IPS-15b (cell line): ENCODE results near the gene THADA.
"Not testable (repeated sequence)": the region's sequence is repeated elsewhere in the genome, so short reads cannot be mapped to it uniquely, and the experiment has no call there.

Experiments
- H3K27me3 ChIP-seq: one replicate; pipeline ENCODE4 v1.6.1; 2013; ENCODE audit warnings: low read length; ENCODE audit not compliant: control insufficient read depth, insufficient read depth
- H3K36me3 ChIP-seq: one replicate; pipeline ENCODE4 v1.6.1; 2013; ENCODE audit warnings: low read length; ENCODE audit not compliant: control insufficient read depth, insufficient read depth
- H3K4me1 ChIP-seq: one replicate; pipeline ENCODE4 v1.6.1; 2013; ENCODE audit warnings: mild to moderate bottlenecking, low read length; ENCODE audit not compliant: control insufficient read depth, insufficient read depth
- H3K4me3 ChIP-seq: one replicate; pipeline ENCODE4 v1.5.1; 2013; ENCODE audit warnings: low read depth, low read length
- H3K9ac ChIP-seq: one replicate; pipeline ENCODE4 v1.6.1; 2013; ENCODE audit warnings: low read depth, mild to moderate bottlenecking, low read length
- H3K9me3 ChIP-seq: one replicate; pipeline ENCODE4 v1.6.1; 2013; ENCODE audit warnings: mild to moderate bottlenecking, low read length; ENCODE audit not compliant: control insufficient read depth, insufficient read depth

THADA gene

DNA sequence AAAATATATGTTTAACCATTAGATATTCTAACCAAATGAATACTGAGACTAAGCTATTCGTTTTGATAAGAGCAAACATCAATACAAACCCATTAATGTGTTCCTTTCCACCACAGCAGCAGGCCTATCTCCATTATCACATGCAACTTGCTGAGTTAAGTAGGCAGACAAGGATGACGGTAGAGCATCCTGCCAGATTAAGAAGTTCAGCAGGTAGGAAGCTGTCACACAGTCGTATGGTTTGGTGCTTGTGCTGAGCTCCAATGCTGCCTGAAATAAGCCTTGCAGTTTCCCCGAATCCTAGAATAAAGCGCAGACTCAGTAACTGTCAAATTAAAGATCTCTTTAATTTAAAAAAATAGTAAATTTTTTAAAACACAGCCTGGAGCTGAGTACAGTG lies 39.6 kb downstream of the THADA start:
- Histone ChIP-seq H3K9ac (no peak overlapping the region), H3K4me1 (no peaks in the 10 kb centered on the region), H3K36me3 (peaks cover 4% of the 10 kb centered on the region), H3K4me3 (no peak overlapping the region), H3K27me3 (no peaks in the 10 kb centered on the region), H3K9me3 (no peaks in the 10 kb centered on the region)

- Histone ChIP-seq H3K4me1 (no peaks in the 10 kb centered on the region), H3K9me3 (peaks cover 8% of the 10 kb centered on the region), H3K9ac (no peak overlapping the region), H3K36me3 (peaks cover 9% of the 10 kb centered on the region), H3K4me3 (no peak overlapping the region), H3K27me3 (no peaks in the 10 kb centered on the region)
These were observed 42.4 kb downstream of the THADA start for GRCh38 chr2:43553341-43553855.

DNA sequence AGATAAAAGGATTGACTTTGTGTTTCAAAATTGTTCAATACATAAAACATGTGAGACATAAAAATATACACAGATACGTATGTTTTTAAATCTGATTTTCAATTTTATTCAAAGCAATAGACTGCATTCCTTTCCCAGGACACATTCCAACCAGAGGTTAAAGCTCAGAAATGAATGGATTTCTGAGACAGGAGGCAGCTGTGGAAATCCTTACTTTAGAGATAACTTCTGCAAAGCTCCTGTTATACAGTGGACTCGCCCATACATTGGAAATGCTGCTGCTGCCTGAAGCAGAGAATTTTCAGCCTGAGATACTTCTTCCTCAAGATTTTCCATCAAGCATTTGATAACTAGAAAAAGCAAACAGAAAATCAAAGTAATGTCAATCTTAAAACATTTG lies 43.8 kb downstream of the THADA start:
- peaks cover 9% of the 10 kb centered on the region for H3K36me3 ChIP-seq
- H3K4me1 ChIP-seq, result no peaks in the 10 kb centered on the region
- peaks cover 8% of the 10 kb centered on the region for H3K9me3 ChIP-seq
- H3K27me3 ChIP-seq, result no peaks in the 10 kb centered on the region
- H3K9ac ChIP-seq, result no peak overlapping the region
- H3K4me3 ChIP-seq, result no peak overlapping the region

- H3K4me1 ChIP-seq, H3K4me3 ChIP-seq, H3K36me3 ChIP-seq, H3K9ac ChIP-seq, H3K9me3 ChIP-seq, H3K27me3 ChIP-seq: not testable (repeated sequence)
These were observed 47.5 kb downstream of the THADA start for GRCh38 chr2:43548381-43548780.

DNA sequence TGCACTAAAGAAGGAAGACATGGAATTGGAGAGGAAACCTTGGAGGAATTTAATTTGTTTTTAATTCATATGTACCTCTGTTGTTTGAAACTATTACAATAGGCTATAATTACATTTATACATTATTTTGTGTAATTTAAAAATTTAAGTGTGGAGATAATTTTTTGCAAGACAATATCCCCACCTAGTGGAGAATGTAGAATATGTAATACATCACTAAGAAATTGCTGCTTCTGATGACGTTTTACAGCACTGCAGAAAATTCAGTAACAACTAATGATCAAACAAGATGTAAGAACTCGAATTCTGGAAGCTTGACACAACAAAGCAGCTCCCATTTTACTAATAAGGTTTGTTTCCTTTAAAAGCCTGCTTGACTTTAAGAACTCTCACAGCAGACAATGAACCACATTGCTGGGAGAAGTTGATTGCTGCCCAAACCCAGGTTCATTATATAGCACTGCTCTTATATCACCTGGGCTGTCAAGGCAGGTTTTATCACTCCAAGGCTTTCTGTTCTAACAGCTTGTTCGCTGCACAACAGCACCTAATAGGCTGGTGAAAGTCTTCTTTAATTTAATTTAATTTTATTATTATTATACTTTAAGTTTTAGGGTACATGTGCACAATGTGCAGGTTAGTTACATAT lies 53.4 kb downstream of the THADA start:
- no peaks in the 10 kb centered on the region for H3K4me1 ChIP-seq
- H3K36me3 ChIP-seq, result no peaks in the 10 kb centered on the region
- H3K9me3 ChIP-seq, result no peaks in the 10 kb centered on the region
- no peak overlapping the region for H3K9ac ChIP-seq
- no peak overlapping the region for H3K4me3 ChIP-seq
- no peaks in the 10 kb centered on the region for H3K27me3 ChIP-seq

DNA sequence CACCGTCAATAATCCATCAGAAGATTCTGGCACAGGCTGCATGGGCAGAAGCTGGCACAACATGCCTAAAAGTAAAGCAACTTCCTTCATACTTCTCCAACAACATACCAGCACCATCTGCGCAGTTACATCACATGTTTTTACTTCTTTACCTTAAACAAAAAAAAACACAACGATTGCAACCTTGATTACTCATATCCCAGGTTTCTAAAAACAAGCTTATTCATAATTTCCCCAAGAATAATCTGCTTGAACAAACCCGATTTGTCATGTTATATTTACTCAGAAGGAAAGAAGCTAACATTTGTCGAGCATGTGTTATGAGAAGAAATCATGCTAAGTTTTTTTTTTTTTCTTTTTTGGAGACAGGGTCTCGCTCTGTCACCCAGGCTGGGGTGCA lies 54.7 kb downstream of the THADA start:
- no peaks in the 10 kb centered on the region for H3K36me3 ChIP-seq
- H3K9me3 ChIP-seq, result no peaks in the 10 kb centered on the region
- no peaks in the 10 kb centered on the region for H3K27me3 ChIP-seq
- H3K4me1 ChIP-seq, result no peaks in the 10 kb centered on the region
- H3K9ac ChIP-seq, result no peak overlapping the region
- no peak overlapping the region for H3K4me3 ChIP-seq

DNA sequence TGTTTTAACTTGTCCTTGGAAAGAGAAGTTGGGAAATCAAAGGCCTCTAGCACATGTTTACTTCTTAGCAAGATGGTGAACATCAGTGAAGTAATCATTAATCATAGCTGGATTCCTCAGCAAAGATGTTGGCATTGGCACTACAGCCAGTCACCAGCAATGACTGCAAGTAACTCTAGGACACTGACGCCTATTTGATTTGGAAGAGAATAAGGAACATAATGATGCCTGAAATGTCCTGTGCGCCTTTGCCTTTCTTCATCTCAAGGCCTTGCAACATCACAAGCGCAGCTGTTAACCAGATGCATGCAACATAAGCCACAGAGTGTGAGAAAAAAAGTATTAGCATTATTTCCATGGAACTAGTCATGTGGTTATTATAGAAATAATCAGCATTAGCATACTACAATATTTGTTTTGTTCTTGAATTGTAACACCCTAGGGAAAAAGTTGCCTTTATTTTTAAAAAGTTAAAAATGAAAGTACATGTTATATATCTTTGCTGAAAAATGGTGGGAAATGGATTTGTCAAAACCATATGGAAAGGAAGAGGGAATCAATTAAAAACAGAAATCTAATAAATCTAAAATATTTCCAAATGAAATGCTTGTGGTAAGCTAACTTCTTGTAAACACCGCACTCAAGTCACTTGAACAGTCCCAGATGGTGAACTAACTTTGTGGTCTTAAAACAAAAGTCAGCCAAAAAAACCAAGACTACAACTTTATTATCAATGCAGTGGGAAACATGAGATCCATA lies 55.6 kb downstream of the THADA start:
- H3K9ac ChIP-seq, result no peak overlapping the region
- no peak overlapping the region for H3K4me3 ChIP-seq
- no peaks in the 10 kb centered on the region for H3K27me3 ChIP-seq
- no peaks in the 10 kb centered on the region for H3K4me1 ChIP-seq
- no peaks in the 10 kb centered on the region for H3K9me3 ChIP-seq
- H3K36me3 ChIP-seq, result no peaks in the 10 kb centered on the region

DNA sequence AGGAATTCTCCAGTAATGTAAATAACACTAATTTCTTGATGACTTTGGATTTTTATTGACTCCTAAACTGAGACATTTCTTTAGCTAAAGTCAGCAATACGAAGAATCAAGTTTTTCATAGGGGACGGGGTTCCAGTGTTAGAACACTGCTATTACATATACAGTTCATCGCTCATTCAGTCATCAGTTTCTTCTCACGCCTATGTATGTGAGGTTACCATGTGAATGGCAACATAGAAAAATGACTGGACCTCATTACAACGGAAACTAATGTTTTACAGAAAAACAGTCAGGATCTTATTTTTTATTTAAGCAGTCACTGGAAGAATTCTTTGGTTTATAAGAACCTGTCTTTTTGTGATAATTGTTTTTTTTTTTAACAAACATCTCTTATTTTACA lies 56.4 kb downstream of the THADA start:
- no peaks in the 10 kb centered on the region for H3K9me3 ChIP-seq
- H3K36me3 ChIP-seq, result no peaks in the 10 kb centered on the region
- no peaks in the 10 kb centered on the region for H3K27me3 ChIP-seq
- H3K4me1 ChIP-seq, result no peaks in the 10 kb centered on the region
- H3K9ac ChIP-seq, result no peak overlapping the region
- H3K4me3 ChIP-seq, result no peak overlapping the region

- Histone ChIP-seq H3K9ac (no peak overlapping the region), H3K9me3 (no peaks in the 10 kb centered on the region), H3K4me1 (no peaks in the 10 kb centered on the region), H3K36me3 (no peaks in the 10 kb centered on the region), H3K4me3 (no peak overlapping the region), H3K27me3 (no peaks in the 10 kb centered on the region)
These were observed 57.7 kb downstream of the THADA start for GRCh38 chr2:43538034-43538670.

DNA sequence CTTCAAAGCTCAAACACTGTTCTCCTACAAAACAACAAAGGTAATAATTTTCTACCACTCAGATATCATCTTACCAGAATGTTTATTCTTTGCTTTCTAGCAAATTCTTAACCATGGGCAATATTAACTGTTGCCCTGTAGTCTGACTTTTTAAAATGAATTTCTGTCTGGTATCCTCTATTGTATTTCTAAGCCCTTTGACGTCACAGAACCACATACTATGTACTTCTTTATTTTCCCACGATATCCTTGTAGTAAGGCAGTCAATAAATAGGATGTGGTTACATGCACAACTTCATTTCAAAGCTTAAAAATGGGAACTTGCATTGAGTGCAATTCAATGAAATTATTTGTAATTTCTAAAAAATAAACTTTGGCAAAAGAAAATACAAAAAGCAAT lies 58.7 kb downstream of the THADA start:
- Histone ChIP-seq H3K9me3 (no peaks in the 10 kb centered on the region), H3K36me3 (no peaks in the 10 kb centered on the region), H3K27me3 (no peaks in the 10 kb centered on the region), H3K9ac (no peak overlapping the region), H3K4me1 (no peaks in the 10 kb centered on the region), H3K4me3 (no peak overlapping the region)

DNA sequence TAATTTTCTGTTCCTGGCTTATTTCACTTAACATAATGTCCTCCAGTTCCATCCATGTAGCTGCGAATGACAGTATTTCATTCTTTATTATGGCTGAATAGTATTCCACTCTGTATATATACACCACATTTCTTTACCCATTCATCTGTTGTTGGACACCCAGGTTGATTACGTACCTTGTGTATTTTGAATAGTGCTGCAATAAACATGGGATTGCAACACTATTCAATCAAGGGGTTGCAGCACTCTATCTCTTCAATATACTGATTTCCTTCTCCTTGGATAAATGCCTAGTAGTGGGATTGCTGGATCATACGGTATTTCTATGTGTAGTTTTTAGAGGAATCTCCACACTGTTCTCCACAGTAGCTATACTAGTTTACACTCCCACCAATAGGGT lies 61.3 kb downstream of the THADA start:
- no peak overlapping the region for H3K4me3 ChIP-seq

GRCh38 chr2:43532572-43532971 lies 63.3 kb downstream of the THADA start:
- H3K4me1 ChIP-seq, H3K9ac ChIP-seq, H3K36me3 ChIP-seq, H3K27me3 ChIP-seq, H3K4me3 ChIP-seq, H3K9me3 ChIP-seq: not testable (repeated sequence)

More for the DNA sequence above, 61.3 kb downstream of the THADA start:
- Histone ChIP-seq H3K4me1 (peaks cover 5% of the 10 kb centered on the region), H3K36me3 (no peaks in the 10 kb centered on the region), H3K9me3 (no peaks in the 10 kb centered on the region), H3K9ac (no peak overlapping the region), H3K27me3 (no peaks in the 10 kb centered on the region)
